ENCODE results near the gene COL5A3.

The COL5A3 gene

GRCh38 chr19:9945319-9945966, 64.9 kb downstream of the COL5A3 start:
- TF ChIP-seq ZFX (IDR thresholded peaks at IDR 0.05), result no peak
- H3K27ac ChIP-seq, result no peak overlapping the region

- H3K27ac ChIP-seq, result no peak overlapping the region
- TF ChIP-seq CTCF (conservative IDR thresholded peaks at IDR 0.05) (no peak), ZFX (IDR thresholded peaks at IDR 0.05) (no peak)
Measured at GRCh38 chr19:9943744-9944143, 66.6 kb downstream of the COL5A3 start.

- H3K27ac ChIP-seq, result no peak overlapping the region
- TF ChIP-seq CTCF (conservative IDR thresholded peaks at IDR 0.05), result no peak
- no peak for TF ChIP-seq ZFX (IDR thresholded peaks at IDR 0.05)
Measured at GRCh38 chr19:9941671-9942070, 68.6 kb downstream of the COL5A3 start.

GRCh38 chr19:9941231-9941630, 69.1 kb downstream of the COL5A3 start:
- no peak for TF ChIP-seq ZFX (IDR thresholded peaks at IDR 0.05)
- no peak for TF ChIP-seq CTCF (conservative IDR thresholded peaks at IDR 0.05)
- no peak overlapping the region for H3K27ac ChIP-seq

GRCh38 chr19:9940778-9941177, 69.5 kb downstream of the COL5A3 start:
- H3K27ac ChIP-seq, result no peak overlapping the region
- TF ChIP-seq CTCF (conservative IDR thresholded peaks at IDR 0.05) (no peak), ZFX (IDR thresholded peaks at IDR 0.05) (no peak)

GRCh38 chr19:9939301-9939913, 70.9 kb downstream of the COL5A3 start:
- TF ChIP-seq ZFX (IDR thresholded peaks at IDR 0.05) (no peak), CTCF (conservative IDR thresholded peaks at IDR 0.05) (no peak)

GRCh38 chr19:9937001-9937411, 73.3 kb downstream of the COL5A3 start:
- TF ChIP-seq CTCF (conservative IDR thresholded peaks at IDR 0.05) (no peak), ZFX (IDR thresholded peaks at IDR 0.05) (no peak)
- H3K27ac ChIP-seq, result no peak overlapping the region

More at GRCh38 chr19:9939301-9939913, 70.9 kb downstream of the COL5A3 start:
- H3K27ac ChIP-seq, result no peak overlapping the region

All from C4-2B (cell line).